Measurements from ENCODE around the gene SLC22A3. TPM values are rescaled to one million over a fixed set of nuclear protein-coding genes. Genes with fewer than 3 reads are reported as not detected.

Gene SLC22A3
- total and polyA plus RNA-seq, 2 of the 13 experiments (the other 11 are each of a cell fraction or from before 2014, with no cell fraction given) = 12.0 to 31.5 TPM

DNA sequence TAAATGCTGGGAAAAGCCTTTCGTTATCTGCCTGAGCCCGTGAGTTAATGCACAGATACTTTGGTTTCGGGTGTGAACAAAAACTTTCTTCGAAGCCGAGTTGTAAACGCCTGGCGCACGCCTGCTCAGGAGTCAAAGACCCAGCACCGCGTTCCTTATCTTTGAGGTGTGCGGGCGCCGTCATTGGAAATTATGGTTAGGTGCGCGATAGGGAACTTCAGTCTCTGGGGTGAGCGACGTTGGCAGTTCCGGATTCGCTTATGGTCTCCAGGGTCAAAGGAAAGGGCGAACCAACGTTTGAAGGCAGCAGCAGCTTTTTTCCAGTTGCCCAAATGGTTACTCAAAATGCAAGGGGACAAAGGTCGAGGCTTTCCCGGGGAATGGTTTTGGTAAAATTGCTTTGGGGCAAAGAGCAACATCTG is 853 bp downstream of the SLC22A3 start (continued):
- TF ChIP-seq, protein P1, sequence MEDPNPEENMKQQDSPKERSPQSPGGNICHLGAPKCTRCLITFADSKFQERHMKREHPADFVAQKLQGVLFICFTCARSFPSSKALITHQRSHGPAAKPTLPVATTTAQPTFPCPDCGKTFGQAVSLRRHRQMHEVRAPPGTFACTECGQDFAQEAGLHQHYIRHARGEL (CRISPR knock-in tag; IDR thresholded peaks at IDR 0.05) = peak; percentile 43; the same call in 1 of the 2 replicates
- TF ChIP-seq ATF7-NPFF (CRISPR knock-in tag; IDR thresholded peaks at IDR 0.05; ENCODE audit: low read depth) = peak; percentile 39; the same call in 1 of the 2 replicates
- TF ChIP-seq ZFP1 (CRISPR knock-in tag; IDR thresholded peaks at IDR 0.05) = no peak
- TF ChIP-seq RARG (CRISPR knock-in tag; IDR thresholded peaks at IDR 0.05; ENCODE audit: low read depth) = no peak
- no peak for TF ChIP-seq RCOR2 (CRISPR knock-in tag; IDR thresholded peaks at IDR 0.05)
- TF ChIP-seq, protein P2, sequence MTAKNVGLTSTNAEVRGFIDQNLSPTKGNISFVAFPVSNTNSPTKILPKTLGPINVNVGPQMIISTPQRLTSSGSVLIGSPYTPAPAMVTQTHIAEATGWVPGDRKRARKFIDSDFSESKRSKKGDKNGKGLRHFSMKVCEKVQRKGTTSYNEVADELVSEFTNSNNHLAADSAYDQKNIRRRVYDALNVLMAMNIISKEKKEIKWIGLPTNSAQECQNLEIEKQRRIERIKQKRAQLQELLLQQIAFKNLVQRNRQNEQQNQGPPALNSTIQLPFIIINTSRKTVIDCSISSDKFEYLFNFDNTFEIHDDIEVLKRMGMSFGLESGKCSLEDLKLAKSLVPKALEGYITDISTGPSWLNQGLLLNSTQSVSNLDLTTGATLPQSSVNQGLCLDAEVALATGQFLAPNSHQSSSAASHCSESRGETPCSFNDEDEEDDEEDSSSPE (CRISPR knock-in tag; IDR thresholded peaks at IDR 0.05) = no peak
- TF ChIP-seq TGIF2 (CRISPR knock-in tag; IDR thresholded peaks at IDR 0.05) = peak; percentile 66; the same call in 1 of the 2 replicates
- no peak for TF ChIP-seq ZNF274 (CRISPR knock-in tag; IDR thresholded peaks at IDR 0.05)
- no peak for TF ChIP-seq KLF6 (CRISPR knock-in tag; IDR thresholded peaks at IDR 0.05)
- TF ChIP-seq SOX5 (CRISPR knock-in tag; IDR thresholded peaks at IDR 0.05; ENCODE audit: borderline replicate concordance) = peak; percentile 29; the same call in 1 of the 2 replicates
- TF ChIP-seq TAF1 (CRISPR knock-in tag; IDR thresholded peaks at IDR 0.05) = peak; percentile 58; the same call in 1 of the 2 replicates
- no peak for TF ChIP-seq POLR2AphosphoS2 (IDR thresholded peaks at IDR 0.05; ENCODE audit: low read depth, low read length)
- TF ChIP-seq, protein P3, sequence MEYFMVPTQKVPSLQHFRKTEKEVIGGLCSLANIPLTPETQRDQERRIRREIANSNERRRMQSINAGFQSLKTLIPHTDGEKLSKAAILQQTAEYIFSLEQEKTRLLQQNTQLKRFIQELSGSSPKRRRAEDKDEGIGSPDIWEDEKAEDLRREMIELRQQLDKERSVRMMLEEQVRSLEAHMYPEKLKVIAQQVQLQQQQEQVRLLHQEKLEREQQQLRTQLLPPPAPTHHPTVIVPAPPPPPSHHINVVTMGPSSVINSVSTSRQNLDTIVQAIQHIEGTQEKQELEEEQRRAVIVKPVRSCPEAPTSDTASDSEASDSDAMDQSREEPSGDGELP (IDR thresholded peaks at IDR 0.05; ENCODE audit: borderline replicate concordance, low read depth) = 0 out of 2 replicates have a peak, but pooled peaks have one; percentile 48
- TF ChIP-seq TBX2 (CRISPR knock-in tag; IDR thresholded peaks at IDR 0.05; ENCODE audit: borderline replicate concordance) = peak; percentile 67; the same call in 1 of the 2 replicates
- TF ChIP-seq TOE1 (CRISPR knock-in tag; IDR thresholded peaks at IDR 0.05) = no peak
- no peak for TF ChIP-seq ZMAT3 (CRISPR knock-in tag; conservative IDR thresholded peaks at IDR 0.05)
- TF ChIP-seq MEF2D (CRISPR knock-in tag; IDR thresholded peaks at IDR 0.05) = 0 out of 2 replicates have a peak, but pooled peaks have one; percentile 46
- TF ChIP-seq, protein P4, sequence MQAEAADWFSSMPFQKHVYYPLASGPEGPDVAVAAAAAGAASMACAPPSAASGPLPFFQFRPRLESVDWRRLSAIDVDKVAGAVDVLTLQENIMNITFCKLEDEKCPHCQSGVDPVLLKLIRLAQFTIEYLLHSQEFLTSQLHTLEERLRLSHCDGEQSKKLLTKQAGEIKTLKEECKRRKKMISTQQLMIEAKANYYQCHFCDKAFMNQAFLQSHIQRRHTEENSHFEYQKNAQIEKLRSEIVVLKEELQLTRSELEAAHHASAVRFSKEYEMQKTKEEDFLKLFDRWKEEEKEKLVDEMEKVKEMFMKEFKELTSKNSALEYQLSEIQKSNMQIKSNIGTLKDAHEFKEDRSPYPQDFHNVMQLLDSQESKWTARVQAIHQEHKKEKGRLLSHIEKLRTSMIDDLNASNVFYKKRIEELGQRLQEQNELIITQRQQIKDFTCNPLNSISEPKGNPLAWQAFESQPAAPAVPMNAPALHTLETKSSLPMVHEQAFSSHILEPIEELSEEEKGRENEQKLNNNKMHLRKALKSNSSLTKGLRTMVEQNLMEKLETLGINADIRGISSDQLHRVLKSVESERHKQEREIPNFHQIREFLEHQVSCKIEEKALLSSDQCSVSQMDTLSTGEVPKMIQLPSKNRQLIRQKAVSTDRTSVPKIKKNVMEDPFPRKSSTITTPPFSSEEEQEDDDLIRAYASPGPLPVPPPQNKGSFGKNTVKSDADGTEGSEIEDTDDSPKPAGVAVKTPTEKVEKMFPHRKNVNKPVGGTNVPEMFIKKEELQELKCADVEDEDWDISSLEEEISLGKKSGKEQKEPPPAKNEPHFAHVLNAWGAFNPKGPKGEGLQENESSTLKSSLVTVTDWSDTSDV (CRISPR knock-in tag; IDR thresholded peaks at IDR 0.05) = 0 out of 2 replicates have a peak, but pooled peaks have one; percentile 43
- TF ChIP-seq, protein P5, sequence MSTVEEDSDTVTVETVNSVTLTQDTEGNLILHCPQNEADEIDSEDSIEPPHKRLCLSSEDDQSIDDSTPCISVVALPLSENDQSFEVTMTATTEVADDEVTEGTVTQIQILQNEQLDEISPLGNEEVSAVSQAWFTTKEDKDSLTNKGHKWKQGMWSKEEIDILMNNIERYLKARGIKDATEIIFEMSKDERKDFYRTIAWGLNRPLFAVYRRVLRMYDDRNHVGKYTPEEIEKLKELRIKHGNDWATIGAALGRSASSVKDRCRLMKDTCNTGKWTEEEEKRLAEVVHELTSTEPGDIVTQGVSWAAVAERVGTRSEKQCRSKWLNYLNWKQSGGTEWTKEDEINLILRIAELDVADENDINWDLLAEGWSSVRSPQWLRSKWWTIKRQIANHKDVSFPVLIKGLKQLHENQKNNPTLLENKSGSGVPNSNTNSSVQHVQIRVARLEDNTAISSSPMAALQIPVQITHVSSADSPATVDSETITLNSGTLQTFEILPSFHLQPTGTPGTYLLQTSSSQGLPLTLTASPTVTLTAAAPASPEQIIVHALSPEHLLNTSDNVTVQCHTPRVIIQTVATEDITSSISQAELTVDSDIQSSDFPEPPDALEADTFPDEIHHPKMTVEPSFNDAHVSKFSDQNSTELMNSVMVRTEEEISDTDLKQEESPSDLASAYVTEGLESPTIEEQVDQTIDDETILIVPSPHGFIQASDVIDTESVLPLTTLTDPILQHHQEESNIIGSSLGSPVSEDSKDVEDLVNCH (CRISPR knock-in tag; IDR thresholded peaks at IDR 0.05) = no peak
- no peak; the same call in 1 of the 2 replicates for TF ChIP-seq ZBTB20 (CRISPR knock-in tag; IDR thresholded peaks at IDR 0.05; ENCODE audit: borderline replicate concordance, low read depth)
- no peak for TF ChIP-seq TOPORS (CRISPR knock-in tag; IDR thresholded peaks at IDR 0.05)
- TF ChIP-seq, protein P6, sequence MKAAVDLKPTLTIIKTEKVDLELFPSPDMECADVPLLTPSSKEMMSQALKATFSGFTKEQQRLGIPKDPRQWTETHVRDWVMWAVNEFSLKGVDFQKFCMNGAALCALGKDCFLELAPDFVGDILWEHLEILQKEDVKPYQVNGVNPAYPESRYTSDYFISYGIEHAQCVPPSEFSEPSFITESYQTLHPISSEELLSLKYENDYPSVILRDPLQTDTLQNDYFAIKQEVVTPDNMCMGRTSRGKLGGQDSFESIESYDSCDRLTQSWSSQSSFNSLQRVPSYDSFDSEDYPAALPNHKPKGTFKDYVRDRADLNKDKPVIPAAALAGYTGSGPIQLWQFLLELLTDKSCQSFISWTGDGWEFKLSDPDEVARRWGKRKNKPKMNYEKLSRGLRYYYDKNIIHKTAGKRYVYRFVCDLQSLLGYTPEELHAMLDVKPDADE (CRISPR knock-in tag; IDR thresholded peaks at IDR 0.05) = no peak
- TF ChIP-seq TBL1XR1 (IDR thresholded peaks at IDR 0.05; ENCODE audit: borderline replicate concordance, low read length, partially characterized antibody) = no peak

Data from HepG2 (cell line).